Measurements from ENCODE around the gene DLGAP5.
A peak's percentile ranks its signal among the peaks of the same experiment; 100 is the strongest.

Gene DLGAP5

DNA sequence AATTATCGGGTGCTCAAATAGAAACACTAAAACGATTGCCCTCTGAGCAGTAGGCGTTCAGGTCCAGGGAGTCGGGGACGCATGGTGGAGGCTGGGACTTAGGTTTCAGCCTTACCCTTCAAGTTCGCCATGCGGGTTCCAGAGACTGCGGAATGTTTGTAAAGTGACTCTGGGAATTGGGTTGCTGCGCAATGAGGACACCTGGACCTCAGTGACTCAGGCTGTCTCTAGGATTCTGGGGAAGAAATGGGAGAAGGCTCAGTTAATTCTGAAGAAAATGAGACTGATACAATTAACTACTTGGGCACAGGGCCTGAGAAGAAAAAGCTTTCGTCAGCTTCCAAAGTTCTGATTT is 61.2 kb downstream of the DLGAP5 start:
- Histone ChIP-seq H3K9me2 (replicated peaks; ENCODE audit: control insufficient read depth, low read length) (no peaks in the 10 kb centered on the region), H3K36me3 (ENCODE audit: control insufficient read depth, low read length) (no peaks in the 10 kb centered on the region), H3K4me1 (ENCODE audit: control insufficient read depth, low read length) (peaks cover 8% of the 10 kb centered on the region), H3K27ac (ENCODE audit: low read depth, low read length) (no peak overlapping the region), H3F3A (ENCODE audit: control insufficient read depth, insufficient read depth) (no peaks in the 10 kb centered on the region), H3K4me3 (ENCODE audit: low read length) (no peak overlapping the region), H3K4me2 (ENCODE audit: low read length) (no peak overlapping the region), H3K79me2 (ENCODE audit: control insufficient read depth, low read length) (no peaks in the 10 kb centered on the region), H4K20me1 (ENCODE audit: control insufficient read depth, insufficient read depth, low read depth, low read length) (no peaks in the 10 kb centered on the region), H3K9me3 (ENCODE audit: control insufficient read depth, insufficient read depth, low read length) (no peaks in the 10 kb centered on the region), H3K27me3 (ENCODE audit: control insufficient read depth, low read length) (peaks cover 58% of the 10 kb centered on the region)
- no peak for TF ChIP-seq EZH2phosphoT487 (IDR thresholded peaks at IDR 0.05; ENCODE audit: borderline replicate concordance, low read length)
- TF ChIP-seq, protein P1, sequence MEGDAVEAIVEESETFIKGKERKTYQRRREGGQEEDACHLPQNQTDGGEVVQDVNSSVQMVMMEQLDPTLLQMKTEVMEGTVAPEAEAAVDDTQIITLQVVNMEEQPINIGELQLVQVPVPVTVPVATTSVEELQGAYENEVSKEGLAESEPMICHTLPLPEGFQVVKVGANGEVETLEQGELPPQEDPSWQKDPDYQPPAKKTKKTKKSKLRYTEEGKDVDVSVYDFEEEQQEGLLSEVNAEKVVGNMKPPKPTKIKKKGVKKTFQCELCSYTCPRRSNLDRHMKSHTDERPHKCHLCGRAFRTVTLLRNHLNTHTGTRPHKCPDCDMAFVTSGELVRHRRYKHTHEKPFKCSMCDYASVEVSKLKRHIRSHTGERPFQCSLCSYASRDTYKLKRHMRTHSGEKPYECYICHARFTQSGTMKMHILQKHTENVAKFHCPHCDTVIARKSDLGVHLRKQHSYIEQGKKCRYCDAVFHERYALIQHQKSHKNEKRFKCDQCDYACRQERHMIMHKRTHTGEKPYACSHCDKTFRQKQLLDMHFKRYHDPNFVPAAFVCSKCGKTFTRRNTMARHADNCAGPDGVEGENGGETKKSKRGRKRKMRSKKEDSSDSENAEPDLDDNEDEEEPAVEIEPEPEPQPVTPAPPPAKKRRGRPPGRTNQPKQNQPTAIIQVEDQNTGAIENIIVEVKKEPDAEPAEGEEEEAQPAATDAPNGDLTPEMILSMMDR (IDR thresholded peaks at IDR 0.05; ENCODE audit: low read depth, low read length, poor library complexity, severe bottlenecking): no peak

DNA sequence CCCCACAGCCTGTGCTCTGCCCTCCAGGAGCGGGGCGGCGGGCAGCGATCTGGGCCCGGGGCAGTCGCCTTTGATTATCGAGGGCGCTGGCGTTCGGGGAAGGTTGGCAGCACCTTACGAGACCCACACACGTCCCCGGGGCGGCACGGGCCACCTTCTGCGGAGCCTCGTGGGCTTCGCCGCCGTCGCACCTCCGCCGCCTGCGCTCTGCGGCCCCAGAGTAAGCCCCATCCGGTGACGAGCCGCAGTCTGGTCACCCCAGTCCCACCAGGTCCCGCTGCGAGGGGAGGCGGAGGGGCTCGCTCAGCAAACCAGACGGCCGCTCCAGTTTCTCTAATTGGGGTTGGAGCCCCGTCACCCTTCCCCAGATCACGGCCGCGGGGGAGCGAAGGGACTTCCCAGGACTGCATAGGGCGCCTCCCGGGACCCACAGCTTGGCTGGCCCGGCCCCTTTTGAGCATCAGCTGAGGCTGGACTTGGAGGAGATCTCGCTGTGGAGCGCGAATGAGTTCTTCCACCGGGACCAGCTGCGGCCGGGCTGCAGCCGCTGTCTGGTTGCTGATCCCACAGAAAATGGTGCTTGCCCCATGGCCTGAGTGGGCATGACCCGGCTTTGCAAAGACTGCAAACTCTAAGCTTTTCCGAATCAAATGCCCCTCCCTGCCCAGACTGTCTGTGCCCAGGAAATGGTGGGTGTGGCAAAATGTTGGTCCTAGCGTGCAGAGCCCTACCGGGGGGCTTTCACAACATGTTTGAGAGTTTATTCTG is 61.8 kb downstream of the DLGAP5 start:
- no peaks in the 10 kb centered on the region for H3K79me2 ChIP-seq (ENCODE audit: control insufficient read depth, low read length)
- peak overlapping the region; percentile 45; the same call in 1 of the 2 replicates for H3K4me3 ChIP-seq (ENCODE audit: low read length)
- H3K9me3 ChIP-seq (ENCODE audit: control insufficient read depth, insufficient read depth, low read length): no peaks in the 10 kb centered on the region
- H3F3A ChIP-seq (ENCODE audit: control insufficient read depth, insufficient read depth): no peaks in the 10 kb centered on the region
- peaks cover 8% of the 10 kb centered on the region for H3K4me1 ChIP-seq (ENCODE audit: control insufficient read depth, low read length)
- H3K27me3 ChIP-seq (ENCODE audit: control insufficient read depth, low read length): peaks cover 58% of the 10 kb centered on the region
- peak overlapping the region; percentile 57 for H3K4me2 ChIP-seq (ENCODE audit: low read length)
- H4K20me1 ChIP-seq (ENCODE audit: control insufficient read depth, insufficient read depth, low read depth, low read length): no peaks in the 10 kb centered on the region
- TF ChIP-seq EZH2phosphoT487 (IDR thresholded peaks at IDR 0.05; ENCODE audit: borderline replicate concordance, low read length): peak; percentile 68; the same call in 1 of the 2 replicates
- TF ChIP-seq, protein P1 (IDR thresholded peaks at IDR 0.05; ENCODE audit: low read depth, low read length, poor library complexity, severe bottlenecking): no peak
- H3K9me2 ChIP-seq (replicated peaks; ENCODE audit: control insufficient read depth, low read length): no peaks in the 10 kb centered on the region
- no peak overlapping the region for H3K27ac ChIP-seq (ENCODE audit: low read depth, low read length)
- H3K36me3 ChIP-seq (ENCODE audit: control insufficient read depth, low read length): no peaks in the 10 kb centered on the region

DNA sequence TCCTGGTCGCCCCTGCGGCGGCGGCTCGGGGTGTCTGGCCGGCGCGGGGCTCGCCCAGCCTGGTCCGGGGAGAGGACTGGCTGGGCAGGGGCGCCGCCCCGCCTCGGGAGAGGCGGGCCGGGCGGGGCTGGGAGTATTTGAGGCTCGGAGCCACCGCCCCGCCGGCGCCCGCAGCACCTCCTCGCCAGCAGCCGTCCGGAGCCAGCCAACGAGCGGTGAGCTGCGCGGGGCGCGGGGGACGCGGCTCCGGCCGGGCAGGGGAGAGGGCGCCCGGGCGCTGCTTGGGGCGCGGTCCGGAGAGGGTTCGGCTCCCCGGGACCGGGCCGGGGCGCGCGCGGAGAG is 62.3 kb downstream of the DLGAP5 start, which contains the start of gene LGALS3:
LGALS3 (plus strand) TSS at position 167 of the 342 bp plus-strand sequence. CDS start 8,122 bp downstream, outside the sequence.
- Histone ChIP-seq H3K27me3 (ENCODE audit: control insufficient read depth, low read length) (peaks cover 58% of the 10 kb centered on the region), H4K20me1 (ENCODE audit: control insufficient read depth, insufficient read depth, low read depth, low read length) (no peaks in the 10 kb centered on the region)

More for the DNA sequence above, 62.3 kb downstream of the DLGAP5 start, which contains the start of gene LGALS3:
- TF ChIP-seq, protein P1 (IDR thresholded peaks at IDR 0.05; ENCODE audit: low read depth, low read length, poor library complexity, severe bottlenecking): no peak
- TF ChIP-seq EZH2phosphoT487 (IDR thresholded peaks at IDR 0.05; ENCODE audit: borderline replicate concordance, low read length): peak; percentile 83; the same call in 1 of the 2 replicates
- Histone ChIP-seq H3K9me3 (ENCODE audit: control insufficient read depth, insufficient read depth, low read length) (no peaks in the 10 kb centered on the region), H3K27ac (ENCODE audit: low read depth, low read length) (no peak within 1 kb of the TSS), H3F3A (ENCODE audit: control insufficient read depth, insufficient read depth) (no peaks in the 10 kb centered on the region), H3K4me2 (ENCODE audit: low read length) (peak within 1 kb of the TSS; percentile 57), H3K4me3 (ENCODE audit: low read length) (peak within 1 kb of the TSS; percentile 45; the same call in 1 of the 2 replicates), H3K36me3 (ENCODE audit: control insufficient read depth, low read length) (no peaks in the 10 kb centered on the region), H3K9me2 (replicated peaks; ENCODE audit: control insufficient read depth, low read length) (no peaks in the 10 kb centered on the region), H3K79me2 (ENCODE audit: control insufficient read depth, low read length) (no peaks in the 10 kb centered on the region), H3K4me1 (ENCODE audit: control insufficient read depth, low read length) (peaks cover 8% of the 10 kb centered on the region)
